CD4-positive, alpha-beta T cell treated with Interleukin-17A for 1 hour (primary cell): ENCODE measurements around the gene CD302.
A peak's percentile ranks its signal among the peaks of the same experiment; 100 is the strongest.
"Not testable (repeated sequence)": the region's sequence is repeated elsewhere in the genome, so short reads cannot be mapped to it uniquely, and the experiment has no call there.

Experiments
- DNase-seq: peaks from one replicate; pipeline ENCODE4 v3.0.0-alpha.2; 2020

The CD302 gene, protein sequence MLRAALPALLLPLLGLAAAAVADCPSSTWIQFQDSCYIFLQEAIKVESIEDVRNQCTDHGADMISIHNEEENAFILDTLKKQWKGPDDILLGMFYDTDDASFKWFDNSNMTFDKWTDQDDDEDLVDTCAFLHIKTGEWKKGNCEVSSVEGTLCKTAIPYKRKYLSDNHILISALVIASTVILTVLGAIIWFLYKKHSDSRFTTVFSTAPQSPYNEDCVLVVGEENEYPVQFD

DNA sequence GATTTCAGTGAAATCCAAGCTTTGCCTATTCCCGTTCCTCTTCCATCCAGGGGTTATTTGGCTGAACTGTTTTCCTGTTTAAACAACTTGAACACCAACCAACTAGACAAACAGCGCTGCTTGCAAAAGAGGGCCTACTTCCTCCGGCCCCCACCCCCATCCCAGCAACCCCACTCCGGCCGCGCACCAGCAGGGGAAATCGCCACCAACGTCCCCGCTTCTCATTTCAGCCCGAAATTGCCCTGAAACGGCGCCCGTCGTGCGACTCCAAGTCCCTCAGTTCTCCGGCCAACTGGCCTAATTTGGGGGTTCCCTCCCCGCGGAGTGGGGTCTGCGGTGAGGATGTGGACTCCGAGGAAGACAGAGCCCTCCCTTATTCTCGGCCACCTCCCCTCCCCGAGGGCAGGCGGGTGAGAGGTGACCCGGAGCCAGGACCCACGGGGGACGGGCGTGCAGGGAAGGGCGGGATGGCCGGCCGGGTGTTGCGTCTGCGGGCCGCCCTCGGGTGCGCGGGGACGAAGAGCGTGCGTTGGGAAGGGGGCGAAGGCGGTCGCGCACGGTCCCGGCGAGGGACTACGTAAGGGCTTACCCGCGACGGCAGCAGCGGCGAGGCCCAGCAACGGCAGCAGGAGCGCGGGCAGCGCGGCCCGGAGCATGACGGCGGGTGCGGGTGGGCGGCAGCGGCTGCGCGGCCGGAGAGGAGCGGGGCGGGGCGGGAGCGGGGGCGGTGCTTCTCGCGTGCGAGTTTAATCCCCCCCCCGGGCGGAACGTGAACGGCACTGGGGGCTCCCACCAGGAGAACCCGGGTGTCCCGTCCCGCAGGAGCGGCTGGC lies at the start of gene CD302:
TSS of gene CD302 (minus strand) at position 666 of the 833 bp plus-strand sequence. CDS start at position 656, 10 bp downstream.
- DNase-seq, result peak; percentile 9

DNA sequence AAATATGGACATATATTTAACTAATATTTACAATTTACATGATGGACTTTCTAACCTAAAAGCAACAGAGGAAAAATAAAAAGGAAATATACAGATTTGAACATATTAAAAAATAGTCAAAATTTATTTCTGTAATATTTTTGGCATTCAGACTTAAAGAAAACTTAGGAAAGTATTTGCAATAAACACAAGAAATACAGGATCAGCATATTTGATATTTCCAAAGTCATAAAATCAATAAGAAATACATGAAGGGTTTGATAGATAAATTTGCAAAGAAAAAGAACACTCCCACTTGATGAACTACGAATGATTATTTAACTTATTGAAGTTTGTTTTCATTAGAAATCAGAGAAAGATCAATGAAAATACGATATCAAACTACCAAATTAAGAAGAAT lies 48.6 kb upstream of the CD302 start:
- no peak for DNase-seq

DNA sequence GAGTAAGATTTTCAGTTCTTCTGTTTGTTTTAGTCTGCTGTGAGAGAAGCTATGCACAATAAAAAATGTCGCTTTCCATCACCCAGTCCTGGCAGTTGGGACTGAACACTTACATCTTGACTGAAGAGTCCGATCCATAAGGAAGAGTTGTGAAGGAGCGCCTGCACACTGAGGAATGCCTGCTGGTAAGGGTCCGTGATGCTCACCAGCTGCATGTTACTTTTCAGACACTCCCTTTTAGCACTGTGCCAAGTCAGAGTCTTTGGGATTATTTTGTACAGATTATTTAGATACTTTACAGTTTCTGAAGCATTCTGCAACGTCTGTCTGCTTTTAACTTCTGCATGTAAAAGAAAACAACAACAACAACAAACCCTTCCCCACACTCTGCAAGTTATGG lies 42.6 kb upstream of the CD302 start:
- DNase-seq, result no peak

DNA sequence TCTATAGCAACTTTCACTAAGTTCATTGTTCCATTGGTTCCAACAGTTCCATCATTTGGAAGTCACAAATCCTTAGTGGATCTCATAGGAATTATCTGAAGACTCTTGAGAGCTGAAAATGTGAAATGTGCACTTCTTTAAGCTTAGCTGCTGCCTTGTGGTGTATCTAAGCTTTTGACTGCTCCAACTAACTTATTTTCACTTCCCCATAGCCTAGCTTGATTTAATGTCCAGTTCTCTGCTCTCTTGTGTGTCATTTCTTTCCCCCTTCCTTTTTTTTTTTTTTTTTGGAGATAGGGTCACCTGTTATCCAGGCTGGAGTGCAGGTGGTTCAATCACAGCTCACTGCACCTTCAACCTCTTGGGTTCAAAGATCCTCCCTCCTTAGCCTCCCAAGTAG lies 34.9 kb upstream of the CD302 start:
- DNase-seq, result no peak

DNA sequence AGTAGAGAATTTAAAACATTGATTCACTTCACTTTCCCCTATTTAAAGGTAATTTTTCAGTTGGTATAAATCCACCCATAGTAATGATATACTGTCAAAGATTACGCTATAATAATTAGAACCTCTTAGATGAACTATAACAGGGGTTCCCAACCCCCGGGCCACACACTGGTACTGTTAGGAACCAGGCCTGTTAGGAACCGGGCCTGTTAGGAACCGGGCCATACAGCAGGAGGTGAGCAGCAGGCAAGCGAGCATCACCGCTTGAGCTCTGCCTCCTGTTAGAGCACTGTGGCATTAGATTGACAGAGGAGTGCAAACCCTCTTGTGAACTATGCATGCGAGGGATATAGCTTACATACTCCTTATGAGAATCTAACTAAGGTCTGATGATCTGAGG lies 34.0 kb upstream of the CD302 start:
- DNase-seq, result no peak

DNA sequence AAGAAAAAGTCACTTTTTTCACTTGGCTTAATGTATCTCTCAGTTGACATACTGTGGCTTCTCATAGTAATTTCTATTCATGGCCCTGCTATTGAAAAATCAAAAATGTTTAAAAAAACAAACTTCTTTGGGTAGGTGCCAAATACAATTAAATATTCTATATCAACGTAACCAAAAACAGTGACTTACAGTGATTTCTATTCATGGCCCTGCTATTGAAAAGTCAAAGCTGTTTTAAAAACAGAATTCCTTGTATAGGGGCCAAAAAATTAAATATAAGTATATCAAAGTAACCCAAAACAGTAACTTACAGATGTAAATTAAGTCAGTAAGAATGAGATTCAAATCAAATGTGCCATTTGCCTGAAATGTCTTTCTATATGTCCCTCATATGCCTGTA lies 31.4 kb upstream of the CD302 start:
- no peak for DNase-seq

DNA sequence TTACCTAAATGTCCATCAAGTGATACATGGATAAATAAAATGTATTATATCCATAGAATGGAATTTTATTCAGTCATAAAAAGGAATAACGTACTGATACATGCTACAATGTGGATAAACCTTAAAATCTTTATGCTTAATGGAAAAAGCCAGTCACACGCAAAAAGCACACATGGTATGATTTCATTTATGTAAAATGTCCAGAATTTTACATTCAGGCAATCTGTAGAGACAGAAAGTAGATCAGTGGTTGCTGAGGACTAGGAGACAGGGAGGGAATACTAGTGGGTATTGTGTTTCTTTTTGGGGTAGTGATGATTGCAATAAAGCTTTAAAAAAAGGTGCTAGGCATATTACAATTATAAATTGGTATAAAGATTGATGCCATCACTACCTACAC lies 30.7 kb upstream of the CD302 start:
- no peak for DNase-seq

DNA sequence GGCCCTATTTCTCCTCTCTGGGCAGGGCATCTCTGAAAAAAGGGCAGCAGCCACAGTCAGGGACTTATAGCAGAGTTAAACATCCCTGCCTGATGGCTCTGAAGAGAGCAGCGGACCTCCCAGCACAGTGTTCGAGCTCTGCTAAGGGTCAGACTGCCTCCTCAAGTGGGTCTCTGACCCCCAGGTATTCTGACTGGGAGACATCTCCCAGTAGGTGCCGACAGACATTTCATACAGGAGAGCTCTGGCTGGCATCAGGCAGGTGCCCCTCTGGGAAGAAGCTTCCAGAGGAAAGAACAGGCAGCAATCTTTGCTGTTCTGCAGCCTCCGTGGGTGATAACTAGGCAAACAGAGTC lies 24.4 kb upstream of the CD302 start:
- not testable (repeated sequence) for DNase-seq

DNA sequence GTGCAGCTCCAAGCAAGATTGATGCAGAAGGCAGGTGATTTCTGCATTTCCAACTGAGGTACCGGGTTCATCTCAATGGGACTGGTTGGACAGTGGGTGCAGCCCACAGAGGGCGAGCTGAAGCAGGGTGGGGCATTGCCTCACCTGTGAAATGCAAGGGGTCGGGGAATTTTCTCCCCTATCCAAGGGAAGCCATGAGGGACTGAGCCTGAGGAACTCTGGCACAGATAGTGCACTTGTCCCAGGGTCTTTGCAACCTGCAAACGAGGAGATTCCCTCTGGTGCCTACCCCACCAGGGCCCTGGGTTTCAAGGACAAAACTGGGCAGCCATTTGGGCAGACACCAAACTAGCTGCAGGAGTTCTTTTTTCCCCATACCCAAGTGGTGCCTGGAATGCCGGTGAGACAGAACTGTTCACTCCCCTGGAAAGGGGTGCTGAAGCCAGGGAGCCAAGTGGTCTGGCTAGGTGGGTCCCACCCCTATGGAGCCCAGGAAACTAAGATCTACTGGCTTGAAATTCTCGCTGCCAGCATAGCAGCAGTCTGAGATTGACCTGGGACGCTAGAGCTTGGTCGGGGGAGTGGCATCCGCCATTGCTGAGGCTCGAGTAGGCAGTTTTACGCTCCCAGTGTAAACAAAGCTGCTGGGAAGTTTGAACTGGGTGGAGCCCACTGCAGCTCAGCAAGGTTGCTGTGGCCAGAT lies 23.9 kb upstream of the CD302 start:
- not testable (repeated sequence) for DNase-seq

DNA sequence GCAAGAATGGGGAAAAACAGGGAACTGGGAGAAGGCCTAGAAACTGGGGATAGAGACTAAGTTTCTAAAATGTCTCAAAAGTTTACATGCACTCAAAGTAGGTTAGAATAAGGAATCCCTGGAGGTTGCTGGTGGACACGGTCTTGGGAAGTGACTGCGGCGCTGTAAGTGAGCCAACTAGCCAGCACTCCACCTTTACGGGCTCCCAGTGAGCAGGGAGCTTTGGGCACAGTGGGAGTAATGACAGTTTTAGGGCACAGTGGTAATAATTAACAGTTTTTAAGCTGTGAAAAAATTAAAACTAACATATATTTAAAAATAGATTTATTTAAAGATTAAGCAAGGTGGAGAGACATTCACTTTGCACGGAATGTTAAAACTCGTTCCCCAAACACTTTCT lies 20.9 kb upstream of the CD302 start:
- no peak for DNase-seq

DNA sequence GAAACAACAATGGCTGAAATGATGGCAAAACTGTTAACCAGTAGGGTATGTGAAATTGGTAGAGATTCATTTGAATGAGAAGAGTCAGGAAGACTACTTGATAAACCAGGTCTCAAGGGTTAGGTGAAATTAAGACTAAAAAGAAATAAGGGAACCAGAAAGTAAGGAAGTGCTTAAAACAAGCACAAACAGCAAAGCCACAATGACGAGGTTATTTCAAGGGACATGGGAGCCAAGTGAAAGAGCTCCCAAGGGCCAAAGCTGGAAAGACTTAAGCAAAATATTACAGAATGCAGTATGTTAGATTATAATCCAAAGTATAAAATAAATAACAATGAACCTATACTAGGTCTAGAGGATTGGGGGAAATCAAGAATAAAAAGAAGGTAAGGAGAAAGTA lies 19.3 kb upstream of the CD302 start:
- DNase-seq, result no peak

DNA sequence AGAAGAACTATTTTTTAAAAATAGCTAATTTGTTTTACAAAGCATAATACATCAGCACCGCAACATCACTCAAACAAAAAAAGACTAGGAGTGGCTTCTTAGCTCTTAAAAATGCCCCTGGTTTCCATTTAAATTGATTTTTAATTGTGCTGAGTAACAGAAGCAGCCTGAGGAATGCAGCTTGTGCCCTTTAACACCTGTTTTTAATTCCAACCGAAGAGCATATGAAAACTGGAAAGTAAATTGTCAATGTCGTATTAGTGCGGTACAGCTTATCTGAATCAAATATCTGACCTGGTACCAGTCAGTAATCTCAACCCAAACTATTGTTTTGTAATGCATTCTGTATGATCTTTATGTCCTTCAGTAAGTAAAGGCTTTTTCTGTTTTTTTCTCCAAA lies 13.2 kb upstream of the CD302 start:
- DNase-seq, result no peak

DNA sequence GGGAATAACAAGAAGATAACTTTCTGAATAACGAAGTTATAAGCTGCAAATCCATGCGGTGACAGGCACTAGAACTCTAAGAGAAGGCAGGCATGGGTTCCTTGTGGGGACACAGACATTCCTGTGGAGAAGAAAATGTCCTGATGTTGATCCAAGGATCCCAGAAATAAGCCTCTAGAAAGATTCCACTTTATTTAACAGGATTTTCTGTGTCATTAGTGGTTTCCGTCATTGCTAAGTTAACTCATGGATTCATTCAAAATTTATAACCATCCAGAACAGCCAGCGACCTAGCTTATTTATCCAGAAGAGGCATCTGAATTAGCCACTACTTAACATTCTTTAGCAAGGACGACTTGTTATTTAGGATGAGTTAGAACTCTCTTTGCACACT lies 10.0 kb upstream of the CD302 start:
- DNase-seq, result no peak

DNA sequence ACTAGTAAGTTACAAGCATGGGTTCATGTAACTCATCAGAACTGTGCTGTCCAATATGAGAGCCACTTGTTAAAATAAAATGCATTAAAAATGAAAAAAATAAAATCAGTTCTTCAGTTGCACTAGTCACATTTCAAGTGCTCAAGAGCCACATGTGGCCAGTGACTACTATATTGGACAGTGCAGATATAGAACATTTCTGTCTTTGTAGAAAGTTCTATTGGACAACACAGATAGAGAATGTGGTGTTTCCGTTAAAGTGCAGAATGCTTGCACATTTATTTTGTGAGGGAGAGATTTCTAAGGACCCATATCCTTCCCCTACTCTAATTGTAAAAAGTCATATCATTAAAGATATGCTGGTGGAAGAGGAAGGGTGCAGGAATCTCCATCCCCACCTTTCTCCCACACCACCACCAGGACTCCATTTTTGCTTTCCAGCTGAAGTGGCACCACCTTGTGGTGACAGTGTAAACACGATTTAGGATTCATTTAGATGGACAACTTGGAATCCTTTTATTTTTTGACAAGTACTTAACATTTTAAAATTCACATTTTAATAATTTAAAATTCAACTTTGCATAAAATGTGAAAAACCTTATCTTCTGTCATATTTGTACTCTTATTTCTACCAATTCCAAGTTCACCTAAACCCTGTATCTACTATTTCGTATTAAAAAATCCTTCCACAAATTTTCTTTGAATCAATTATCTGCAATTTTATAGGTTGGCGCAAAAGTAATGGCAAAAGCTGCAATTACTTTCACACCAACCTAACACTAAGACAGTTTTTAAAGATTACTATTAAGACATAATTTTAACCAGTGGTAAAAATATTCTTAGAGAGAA lies 9.4 kb upstream of the CD302 start:
- peak; percentile 19 for DNase-seq

DNA sequence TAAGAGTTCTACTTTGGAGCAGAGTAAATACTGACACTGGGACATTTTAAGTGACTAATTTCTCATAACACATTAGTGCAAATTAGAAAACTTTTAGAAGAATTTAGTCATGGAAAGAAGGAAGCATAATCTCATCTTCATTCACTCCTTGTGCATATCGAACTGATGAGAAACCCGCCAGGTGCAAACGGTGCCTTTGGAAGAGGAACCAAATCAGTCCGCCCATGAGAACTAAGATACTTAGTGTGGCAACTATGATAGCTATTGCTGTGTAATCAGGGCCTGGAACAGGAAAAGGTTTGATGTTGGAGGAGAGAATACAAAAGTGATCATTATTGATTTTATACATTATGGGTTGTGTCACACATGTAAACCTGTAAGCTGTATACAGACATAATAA lies 6.9 kb upstream of the CD302 start:
- DNase-seq, result no peak

DNA sequence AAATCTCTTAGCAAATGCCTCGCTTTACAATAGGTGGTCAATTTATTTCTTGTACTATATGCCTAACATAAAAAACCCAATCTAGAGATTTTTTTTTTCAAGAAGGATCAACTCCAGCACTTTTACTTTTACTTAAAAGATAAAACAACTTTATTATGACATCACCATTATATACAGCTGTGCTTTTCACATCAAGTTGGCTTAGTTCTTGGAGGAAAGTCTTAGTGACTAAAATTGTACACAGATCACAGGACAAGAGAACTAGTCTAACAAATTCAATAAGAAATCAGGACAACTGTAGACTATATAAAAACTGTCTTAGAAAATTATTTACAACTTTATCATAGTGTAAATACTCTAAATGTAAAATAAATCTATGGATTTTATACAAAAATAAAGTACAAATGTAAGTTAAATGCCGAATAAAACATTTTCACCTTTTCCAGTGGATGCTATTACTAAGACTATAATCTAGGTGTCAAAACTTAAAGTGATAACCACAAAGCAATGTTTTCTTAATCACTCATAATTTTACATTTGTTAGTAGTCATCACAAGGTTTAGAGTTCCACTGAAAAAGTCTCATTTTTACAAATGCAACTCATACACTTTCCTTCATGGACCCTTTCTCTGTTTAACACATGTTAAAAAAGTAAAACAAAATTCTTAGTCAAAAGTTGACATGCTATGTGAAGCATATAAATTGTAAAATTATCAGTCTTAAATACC lies 5.4 kb upstream of the CD302 start:
- no peak for DNase-seq

DNA sequence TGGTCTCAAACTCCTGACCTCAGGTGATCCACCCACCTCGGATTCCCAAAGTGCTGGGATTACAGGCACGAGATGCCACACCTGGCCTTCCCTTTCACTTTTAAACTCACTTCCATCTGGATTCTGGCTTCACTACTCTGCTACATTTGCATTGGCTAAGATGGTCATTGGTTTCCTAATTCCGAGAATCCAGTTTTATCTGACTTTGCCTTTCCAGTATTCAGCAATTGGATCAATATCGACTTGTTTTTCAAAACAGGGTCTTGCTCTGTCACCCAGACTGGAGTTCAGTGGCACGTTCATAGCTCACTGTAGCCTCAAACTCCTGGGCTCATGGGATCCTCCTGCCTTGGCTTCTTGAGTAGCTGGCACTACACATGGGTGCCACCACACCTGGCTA lies 4.7 kb upstream of the CD302 start:
- DNase-seq, result no peak

DNA sequence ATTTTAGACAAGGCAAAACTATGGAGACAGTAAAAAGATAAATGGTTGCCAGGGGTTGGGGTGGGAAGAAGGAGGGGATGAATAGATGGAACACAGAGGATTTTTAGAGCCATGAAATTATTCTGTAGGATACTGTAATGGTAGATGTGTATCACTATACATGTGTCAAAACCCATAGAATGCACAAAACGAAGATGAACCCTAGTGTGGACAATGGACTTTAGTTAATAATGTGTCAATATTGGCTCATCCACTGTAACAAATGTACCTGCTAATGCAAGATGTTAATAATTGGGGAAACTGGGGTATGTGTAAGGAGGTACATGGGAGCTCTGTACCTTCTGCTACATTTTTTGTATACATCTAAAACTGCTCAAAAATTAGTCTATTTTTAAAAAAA lies 1.8 kb upstream of the CD302 start:
- DNase-seq, result no peak

DNA sequence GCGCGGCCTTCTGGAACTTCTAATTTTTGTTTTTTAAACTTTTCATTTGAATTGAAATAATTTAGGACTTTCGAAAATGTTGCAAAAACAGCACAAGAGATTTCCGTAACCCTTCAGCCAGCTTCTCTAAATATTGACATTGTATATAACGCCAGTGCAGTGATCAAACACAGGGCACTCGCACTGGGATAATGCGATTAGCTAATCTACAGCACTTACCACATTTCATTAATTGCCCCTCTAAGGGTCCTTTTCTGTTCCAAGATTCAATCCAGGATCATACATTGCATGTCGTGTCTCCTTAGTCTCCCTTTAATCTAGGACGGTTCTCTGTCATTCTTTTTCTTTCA lies 343 bp upstream of the CD302 start:
- no peak for DNase-seq

DNA sequence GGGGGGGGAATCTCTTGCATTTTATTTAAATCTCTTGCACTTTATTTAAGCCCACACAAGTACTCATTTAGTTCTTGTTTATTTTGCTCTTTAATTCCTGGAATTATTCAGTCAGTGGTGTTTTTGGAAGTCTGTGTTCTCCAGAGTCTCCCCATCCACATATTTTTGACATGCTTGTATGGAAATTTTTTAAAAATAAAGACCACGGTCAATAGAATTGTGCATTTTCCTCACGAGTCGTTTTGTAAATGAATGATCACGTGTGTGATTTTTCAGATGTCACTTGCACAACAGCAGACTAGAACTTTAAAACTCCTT lies 824 bp downstream of the CD302 start:
- no peak for DNase-seq

DNA sequence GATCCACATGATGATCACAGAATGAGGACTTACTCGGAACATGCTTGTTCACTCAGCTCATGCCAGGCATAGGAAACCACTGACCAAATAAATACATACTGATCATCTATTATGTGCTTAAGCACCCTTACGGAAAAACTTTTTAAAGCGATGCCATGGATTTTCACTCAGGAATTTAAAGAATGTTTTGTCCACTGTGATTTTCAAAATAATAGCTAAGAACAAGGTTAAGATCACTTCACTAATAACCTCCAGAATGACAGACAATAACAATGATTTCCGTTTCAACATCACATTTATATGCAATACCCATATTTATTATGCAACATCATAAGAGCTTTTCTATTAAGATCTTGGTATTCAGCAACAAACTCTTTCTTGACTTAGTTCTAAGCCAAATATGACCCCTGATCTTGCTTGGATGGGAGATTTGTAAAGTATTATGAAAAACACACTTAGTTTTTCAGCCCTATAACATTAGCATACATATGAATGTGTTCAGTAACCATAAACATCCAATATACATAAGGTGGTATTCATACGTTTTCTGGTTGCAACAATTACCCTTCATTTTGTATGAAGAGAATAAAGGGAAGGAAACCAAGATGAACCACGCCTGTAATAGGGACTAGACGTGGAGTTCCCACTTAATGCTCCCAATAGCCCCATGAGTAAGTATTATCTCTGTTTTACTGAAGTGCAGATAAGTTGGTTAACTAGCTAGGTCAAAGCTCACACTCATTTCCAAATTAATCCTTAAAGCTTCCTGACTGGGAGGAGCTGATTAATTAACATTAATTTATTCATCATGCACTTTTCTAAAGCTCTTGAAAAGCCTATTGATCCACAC lies 1.9 kb downstream of the CD302 start:
- no peak for DNase-seq

DNA sequence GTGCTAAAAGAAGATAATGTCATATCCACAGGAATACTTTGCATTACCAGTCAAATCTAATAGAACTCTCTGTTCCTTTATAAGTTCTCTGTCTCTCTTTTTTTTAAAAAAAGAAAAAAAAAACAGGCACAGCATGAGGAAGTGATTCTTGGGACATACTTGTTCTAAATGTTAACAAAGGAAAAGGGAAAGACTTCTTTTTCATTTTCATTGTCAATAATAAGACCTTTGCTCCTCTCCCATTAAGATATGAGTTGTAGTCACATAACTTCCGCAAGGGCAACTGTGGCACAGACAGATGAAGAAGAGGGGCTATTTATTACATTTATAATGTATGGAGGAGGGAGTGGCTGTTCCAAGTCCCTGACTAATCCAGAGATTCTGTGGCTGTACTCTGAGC lies 4.7 kb downstream of the CD302 start:
- no peak for DNase-seq
